GM21528 (cell line): Measurements from ENCODE around the gene EML3.

Source experiments
- ATAC-seq: cut with Tn5 transposase; IDR thresholded peaks from one replicate; pipeline ENCODE4 v1.9.1; 2021; ENCODE audit warnings: mild to moderate bottlenecking, moderate library complexity; ENCODE audit not compliant: unreplicated experiment, low FRiP score

The EML3 gene

GRCh38 chr11:62553080-62553838, 59.3 kb downstream of the EML3 start:
- no peak for ATAC-seq

GRCh38 chr11:62552485-62553079, 60.0 kb downstream of the EML3 start:
- no peak for ATAC-seq
